ENCODE data around the gene DNAJC7. TPM values are rescaled to one million over a fixed set of nuclear protein-coding genes. Genes with fewer than 3 reads are reported as not detected.

DNAJC7 gene
- total RNA-seq, 1 donor from 2014 or later: 126 TPM

GRCh38 chr17:42040818-42041217, 23.6 kb upstream of the DNAJC7 start:
- Mint-ChIP-seq H3K4me1 (no peaks in the 10 kb centered on the region), H3K36me3 (ENCODE audit: low read depth) (no peaks in the 10 kb centered on the region), H3K27me3 (ENCODE audit: low read depth) (no peaks in the 10 kb centered on the region), H3K27ac (ENCODE audit: unreplicated experiment) (no peak overlapping the region), H3K4me3 (no peak overlapping the region), H3K9me3 (no peaks in the 10 kb centered on the region)
- TF ChIP-seq, protein P1, sequence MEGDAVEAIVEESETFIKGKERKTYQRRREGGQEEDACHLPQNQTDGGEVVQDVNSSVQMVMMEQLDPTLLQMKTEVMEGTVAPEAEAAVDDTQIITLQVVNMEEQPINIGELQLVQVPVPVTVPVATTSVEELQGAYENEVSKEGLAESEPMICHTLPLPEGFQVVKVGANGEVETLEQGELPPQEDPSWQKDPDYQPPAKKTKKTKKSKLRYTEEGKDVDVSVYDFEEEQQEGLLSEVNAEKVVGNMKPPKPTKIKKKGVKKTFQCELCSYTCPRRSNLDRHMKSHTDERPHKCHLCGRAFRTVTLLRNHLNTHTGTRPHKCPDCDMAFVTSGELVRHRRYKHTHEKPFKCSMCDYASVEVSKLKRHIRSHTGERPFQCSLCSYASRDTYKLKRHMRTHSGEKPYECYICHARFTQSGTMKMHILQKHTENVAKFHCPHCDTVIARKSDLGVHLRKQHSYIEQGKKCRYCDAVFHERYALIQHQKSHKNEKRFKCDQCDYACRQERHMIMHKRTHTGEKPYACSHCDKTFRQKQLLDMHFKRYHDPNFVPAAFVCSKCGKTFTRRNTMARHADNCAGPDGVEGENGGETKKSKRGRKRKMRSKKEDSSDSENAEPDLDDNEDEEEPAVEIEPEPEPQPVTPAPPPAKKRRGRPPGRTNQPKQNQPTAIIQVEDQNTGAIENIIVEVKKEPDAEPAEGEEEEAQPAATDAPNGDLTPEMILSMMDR (conservative IDR thresholded peaks at IDR 0.05): no peak
- DNase-seq (ENCODE audit: low read depth, low spot score): no peak

DNA sequence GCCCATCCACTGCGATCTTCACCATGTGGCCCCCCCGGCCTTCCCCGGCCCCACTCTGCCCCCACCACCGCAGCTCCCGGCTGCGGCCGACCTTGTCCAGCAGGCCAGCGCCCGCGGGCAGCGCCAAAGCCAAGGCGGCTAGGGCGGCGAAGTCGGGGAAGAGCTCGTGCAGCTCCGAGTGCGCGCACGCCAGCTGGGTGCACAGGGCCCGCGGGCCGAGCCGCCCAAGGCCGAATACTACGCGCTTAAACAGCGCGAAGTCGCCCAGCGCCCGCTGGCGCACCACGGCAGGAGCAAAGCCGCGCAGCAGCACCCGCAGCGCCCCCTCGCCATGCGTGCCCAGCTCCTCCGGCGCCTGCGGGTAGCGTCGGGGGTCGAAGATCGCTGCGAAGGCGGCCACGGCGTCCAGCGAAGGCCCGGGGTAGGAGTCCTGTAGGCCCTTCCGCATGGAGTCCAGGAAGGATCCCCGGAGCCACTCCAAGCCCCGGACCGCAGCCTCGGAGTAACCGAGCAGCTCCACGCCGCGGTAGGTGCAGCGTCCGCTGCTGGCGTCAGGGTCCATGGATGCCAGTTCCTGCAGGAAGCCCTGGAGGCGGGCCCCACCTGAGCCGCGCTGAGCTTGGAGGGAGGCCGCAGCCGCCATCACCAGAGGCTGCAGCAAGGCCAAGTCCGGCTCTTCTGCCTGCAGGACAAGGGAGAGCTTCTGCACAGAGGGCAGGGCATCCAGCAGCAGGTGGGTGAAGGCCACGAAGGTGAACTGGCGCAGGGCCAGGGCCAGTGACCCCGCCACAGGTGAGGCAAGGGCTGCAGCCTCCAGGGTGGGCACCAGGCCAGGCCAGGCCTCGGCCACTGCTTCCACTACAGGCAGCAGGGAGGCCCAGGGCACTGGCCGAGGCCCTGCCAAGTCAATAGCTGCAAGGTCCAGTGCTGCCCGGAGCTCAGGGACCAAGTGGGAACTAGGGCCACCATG, 22.8 kb upstream of the DNAJC7 start:
- TF ChIP-seq, protein P1 (conservative IDR thresholded peaks at IDR 0.05): no peak
- no peak for DNase-seq (ENCODE audit: low read depth, low spot score)
- Mint-ChIP-seq H3K9me3 (no peaks in the 10 kb centered on the region), H3K36me3 (ENCODE audit: low read depth) (no peaks in the 10 kb centered on the region), H3K27ac (ENCODE audit: unreplicated experiment) (no peak overlapping the region), H3K27me3 (ENCODE audit: low read depth) (no peaks in the 10 kb centered on the region), H3K4me1 (no peaks in the 10 kb centered on the region), H3K4me3 (no peak overlapping the region)

GRCh38 chr17:42038221-42038973, 21.2 kb upstream of the DNAJC7 start:
- no peak for DNase-seq (ENCODE audit: low read depth, low spot score)
- H3K4me1 Mint-ChIP-seq: peaks cover 7% of the 10 kb centered on the region
- TF ChIP-seq, protein P1 (conservative IDR thresholded peaks at IDR 0.05): no peak
- no peak overlapping the region for H3K27ac Mint-ChIP-seq (ENCODE audit: unreplicated experiment)
- H3K9me3 Mint-ChIP-seq: no peaks in the 10 kb centered on the region
- H3K4me3 Mint-ChIP-seq: no peak overlapping the region
- H3K27me3 Mint-ChIP-seq (ENCODE audit: low read depth): no peaks in the 10 kb centered on the region
- H3K36me3 Mint-ChIP-seq (ENCODE audit: low read depth): no peaks in the 10 kb centered on the region

DNA sequence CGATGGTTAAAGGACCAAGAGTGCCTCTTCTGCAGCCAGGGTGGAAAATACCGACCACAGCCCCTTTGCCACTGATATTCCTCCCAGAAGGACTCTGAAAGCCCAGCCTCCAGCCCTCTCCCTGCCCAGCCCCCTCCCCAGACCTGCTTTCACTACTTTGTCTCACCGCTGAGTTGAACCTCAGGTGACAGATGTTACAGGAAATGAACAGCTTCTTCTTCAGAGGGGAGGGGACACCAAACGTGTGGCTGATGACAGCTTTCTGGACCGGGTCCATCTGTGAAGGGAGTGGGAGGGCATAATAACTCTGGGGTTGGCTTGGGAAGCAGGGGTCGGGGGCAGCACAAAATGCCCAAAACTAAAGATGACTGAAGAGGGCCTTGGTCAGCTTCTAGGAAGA, 16.8 kb upstream of the DNAJC7 start:
- no peaks in the 10 kb centered on the region for H3K9me3 Mint-ChIP-seq
- H3K36me3 Mint-ChIP-seq (ENCODE audit: low read depth): no peaks in the 10 kb centered on the region
- peak overlapping the region; percentile 84 for H3K27ac Mint-ChIP-seq (ENCODE audit: unreplicated experiment)
- DNase-seq (ENCODE audit: low read depth, low spot score): no peak
- peaks cover 19% of the 10 kb centered on the region for H3K4me1 Mint-ChIP-seq
- H3K27me3 Mint-ChIP-seq (ENCODE audit: low read depth): no peaks in the 10 kb centered on the region
- TF ChIP-seq, protein P1 (conservative IDR thresholded peaks at IDR 0.05): no peak
- H3K4me3 Mint-ChIP-seq: no peak overlapping the region

- Mint-ChIP-seq H3K4me3 (no peak overlapping the region), H3K36me3 (ENCODE audit: low read depth) (no peaks in the 10 kb centered on the region), H3K27me3 (ENCODE audit: low read depth) (no peaks in the 10 kb centered on the region), H3K4me1 (peaks cover 36% of the 10 kb centered on the region), H3K9me3 (no peaks in the 10 kb centered on the region), H3K27ac (ENCODE audit: unreplicated experiment) (no peak overlapping the region)
- TF ChIP-seq, protein P1 (conservative IDR thresholded peaks at IDR 0.05): no peak
- no peak for DNase-seq (ENCODE audit: low read depth, low spot score)
Measured at GRCh38 chr17:42031584-42031983, 14.3 kb upstream of the DNAJC7 start.
